Calu3 (cell line): Measurements from ENCODE around the gene TFDP2. TPM values are rescaled to one million over a fixed set of nuclear protein-coding genes. Genes with fewer than 3 reads are reported as not detected.

Experiments used
- BruUV-seq: library from RNA; stranded (reverse); fragments of 400-500 nt; replicated peaks from 2 replicates; lab custom pipeline; 2021; lab: Mats Ljungman, UMichigan
- CTCF ChIA-PET: fragments of 300-600 bp; sonication (Branson Sonifier 250); formaldehyde crosslinking; loops from one replicate; lab custom pipeline; 2022; ENCODE audit warnings: antibody characterized with exemption; lab: Charles Lee
- DNase-seq: peaks from one replicate; pipeline ENCODE4 v3.0.0; 2022
- H3K27ac Mint-ChIP-seq: one replicate; pipeline ENCODE4 v1.8.0; 2022; ENCODE audit warnings: mixed read lengths; ENCODE audit not compliant: unreplicated experiment
- H3K27me3 Mint-ChIP-seq: one replicate; pipeline ENCODE4 v1.8.0; 2022; ENCODE audit warnings: mixed read lengths; ENCODE audit not compliant: unreplicated experiment
- H3K36me3 Mint-ChIP-seq: one replicate; pipeline ENCODE4 v1.8.0; 2022; ENCODE audit warnings: mild to moderate bottlenecking, moderate library complexity, mixed read lengths; ENCODE audit not compliant: insufficient read depth, unreplicated experiment
- H3K4me1 Mint-ChIP-seq: one replicate; pipeline ENCODE4 v1.8.0; 2022; ENCODE audit warnings: mild to moderate bottlenecking, low read depth, mixed read lengths; ENCODE audit not compliant: unreplicated experiment
- H3K4me3 Mint-ChIP-seq: one replicate; pipeline ENCODE4 v1.8.0; 2022; ENCODE audit warnings: mild to moderate bottlenecking, low read depth, moderate library complexity, mixed read lengths; ENCODE audit not compliant: unreplicated experiment
- H3K9me3 Mint-ChIP-seq: one replicate; pipeline ENCODE4 v1.8.0; 2022; ENCODE audit warnings: low read depth, mixed read lengths; ENCODE audit not compliant: unreplicated experiment
- intact Hi-C: fragments of 100-400 bp; cut with micrococcal nuclease; formaldehyde crosslinking; loops from one replicate; pipeline ENCODE4 v1.10.0; 2022; ENCODE audit not compliant: unreplicated experiment
- total RNA-seq: library from RNA; stranded (reverse); gene quantifications from 2 replicates; pipeline ENCODE4 v1.2.3, GENCODE V29; 2022
- TF ChIP-seq, protein P1 (sequence below): fragments of 200-600 bp; IDR thresholded peaks from one replicate; pipeline ENCODE4 v1.8.0; 2022; ENCODE audit warnings: antibody characterized with exemption; ENCODE audit not compliant: unreplicated experiment

TFDP2 gene
- total RNA-seq, 1 experiment from 2014 or later = 54.8 TPM

DNA sequence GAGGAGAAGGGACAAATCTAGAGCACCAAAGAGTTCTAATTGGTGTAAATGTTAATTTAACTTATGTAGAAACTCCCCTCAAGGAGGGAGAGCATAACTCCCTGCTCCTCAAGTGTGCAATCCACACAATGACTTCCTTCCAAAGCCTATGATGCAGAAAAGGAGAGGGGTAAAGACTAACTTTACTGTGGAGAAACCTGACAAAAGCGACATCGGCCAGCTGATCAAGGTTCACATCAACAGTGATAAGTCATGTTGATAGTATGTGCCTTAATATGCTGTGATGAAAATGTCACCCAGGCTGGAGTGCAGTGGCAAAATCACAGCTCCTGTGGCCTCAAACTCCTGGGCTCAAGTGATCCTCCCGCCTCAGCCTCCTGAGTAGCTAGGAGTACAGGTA is 76.5 kb downstream of the TFDP2 start:
- intact Hi-C loops = no loop called here
- TF ChIP-seq, protein P1, sequence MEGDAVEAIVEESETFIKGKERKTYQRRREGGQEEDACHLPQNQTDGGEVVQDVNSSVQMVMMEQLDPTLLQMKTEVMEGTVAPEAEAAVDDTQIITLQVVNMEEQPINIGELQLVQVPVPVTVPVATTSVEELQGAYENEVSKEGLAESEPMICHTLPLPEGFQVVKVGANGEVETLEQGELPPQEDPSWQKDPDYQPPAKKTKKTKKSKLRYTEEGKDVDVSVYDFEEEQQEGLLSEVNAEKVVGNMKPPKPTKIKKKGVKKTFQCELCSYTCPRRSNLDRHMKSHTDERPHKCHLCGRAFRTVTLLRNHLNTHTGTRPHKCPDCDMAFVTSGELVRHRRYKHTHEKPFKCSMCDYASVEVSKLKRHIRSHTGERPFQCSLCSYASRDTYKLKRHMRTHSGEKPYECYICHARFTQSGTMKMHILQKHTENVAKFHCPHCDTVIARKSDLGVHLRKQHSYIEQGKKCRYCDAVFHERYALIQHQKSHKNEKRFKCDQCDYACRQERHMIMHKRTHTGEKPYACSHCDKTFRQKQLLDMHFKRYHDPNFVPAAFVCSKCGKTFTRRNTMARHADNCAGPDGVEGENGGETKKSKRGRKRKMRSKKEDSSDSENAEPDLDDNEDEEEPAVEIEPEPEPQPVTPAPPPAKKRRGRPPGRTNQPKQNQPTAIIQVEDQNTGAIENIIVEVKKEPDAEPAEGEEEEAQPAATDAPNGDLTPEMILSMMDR = no peak
- H3K4me1 Mint-ChIP-seq = no peaks in the 10 kb centered on the region
- DNase-seq = no peak
- H3K36me3 Mint-ChIP-seq = no peaks in the 10 kb centered on the region
- CTCF ChIA-PET = interaction anchor here (0.8 kb wide), 1 partner anchor 15 kb away, joined by 3 read pairs; no protein-coding TSS in a partner anchor
- no peak overlapping the region for H3K27ac Mint-ChIP-seq
- H3K27me3 Mint-ChIP-seq = no peaks in the 10 kb centered on the region
- H3K9me3 Mint-ChIP-seq = no peaks in the 10 kb centered on the region
- no peak overlapping the region for H3K4me3 Mint-ChIP-seq
- no TSS peak for BruUV-seq

DNA sequence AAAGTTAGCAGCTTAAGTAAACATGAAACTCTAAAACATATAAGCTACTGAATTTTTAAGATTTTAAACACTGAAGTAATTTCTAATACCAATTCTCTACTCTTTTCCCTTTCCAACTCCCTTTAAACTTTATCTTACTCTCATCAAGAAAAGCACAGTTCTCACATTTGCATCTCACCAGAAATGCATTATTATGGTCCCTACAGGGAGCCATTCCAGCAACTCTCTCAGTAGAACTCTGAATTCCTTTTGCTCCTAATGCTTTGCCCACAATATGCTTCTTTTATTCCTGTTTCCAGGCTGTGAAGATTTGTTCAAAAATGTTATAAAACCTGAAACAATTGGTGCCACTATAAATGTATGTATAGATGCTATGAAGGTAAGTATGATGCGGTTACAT is 83.4 kb downstream of the TFDP2 start:
- H3K27me3 Mint-ChIP-seq = no peaks in the 10 kb centered on the region
- no TSS peak for BruUV-seq
- H3K4me1 Mint-ChIP-seq = no peaks in the 10 kb centered on the region
- no peaks in the 10 kb centered on the region for H3K36me3 Mint-ChIP-seq
- TF ChIP-seq, protein P1 = no peak
- intact Hi-C loops = no loop called here
- no peak overlapping the region for H3K4me3 Mint-ChIP-seq
- CTCF ChIA-PET = interaction anchor here (0.6 kb wide), 1 partner anchor 82 kb away, joined by 3 read pairs; no protein-coding TSS in a partner anchor
- H3K9me3 Mint-ChIP-seq = no peaks in the 10 kb centered on the region
- no peak overlapping the region for H3K27ac Mint-ChIP-seq
- DNase-seq = no peak

DNA sequence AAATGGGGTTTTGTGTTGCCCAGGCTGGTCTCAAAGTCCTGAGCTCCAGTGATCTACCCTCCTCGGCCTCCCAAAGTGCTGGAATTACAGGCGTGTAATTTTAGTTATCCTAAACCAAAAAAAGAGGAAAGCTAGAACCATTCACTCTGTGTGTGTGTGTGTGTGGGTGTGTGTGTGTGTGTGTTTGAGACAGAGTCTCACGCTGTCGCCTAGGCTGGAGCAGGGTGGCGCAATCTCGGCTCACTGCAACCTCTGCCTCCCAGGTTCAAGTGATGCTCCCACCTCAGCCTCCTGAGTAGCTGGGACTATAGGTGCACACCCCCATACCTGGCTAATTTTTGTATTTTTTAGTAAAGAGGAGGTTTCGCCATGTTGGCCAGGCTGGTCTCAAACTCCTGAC is 84.0 kb downstream of the TFDP2 start:
- no peak overlapping the region for H3K4me3 Mint-ChIP-seq
- no peak overlapping the region for H3K27ac Mint-ChIP-seq
- no TSS peak for BruUV-seq
- no peaks in the 10 kb centered on the region for H3K36me3 Mint-ChIP-seq
- CTCF ChIA-PET = interaction anchor here (0.9 to 1.0 kb wide), 2 partner anchors 10 to 11 kb away, joined by 3 read pairs; no protein-coding TSS in a partner anchor
- DNase-seq = no peak
- H3K9me3 Mint-ChIP-seq = no peaks in the 10 kb centered on the region
- TF ChIP-seq, protein P1 = no peak
- no peaks in the 10 kb centered on the region for H3K4me1 Mint-ChIP-seq
- intact Hi-C loops = no loop called here
- no peaks in the 10 kb centered on the region for H3K27me3 Mint-ChIP-seq

DNA sequence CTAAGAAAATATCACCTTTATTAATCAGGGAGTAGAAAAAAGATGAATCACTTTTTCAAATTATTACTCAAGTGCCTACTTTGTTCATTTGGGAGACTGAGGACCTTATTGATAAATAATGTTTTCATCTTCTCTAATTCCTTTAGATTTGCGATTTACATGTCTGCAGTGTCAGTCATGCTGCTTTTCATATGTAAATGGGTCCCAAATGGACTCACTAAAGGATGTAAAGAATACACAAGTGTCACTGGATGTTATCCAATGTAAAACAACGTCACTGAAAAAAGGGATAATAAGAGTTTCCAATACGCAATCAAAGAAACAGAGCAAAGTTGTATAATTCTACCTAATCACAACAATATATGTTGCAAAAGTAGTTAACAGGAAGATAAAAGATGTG is 84.9 kb downstream of the TFDP2 start:
- Mint-ChIP-seq H3K4me1 (no peaks in the 10 kb centered on the region), H3K36me3 (no peaks in the 10 kb centered on the region), H3K27me3 (no peaks in the 10 kb centered on the region), H3K9me3 (no peaks in the 10 kb centered on the region), H3K4me3 (no peak overlapping the region), H3K27ac (no peak overlapping the region)
- CTCF ChIA-PET = interaction anchor here (1.0 kb wide), 1 partner anchor 12 kb away, joined by 3 read pairs; no protein-coding TSS in a partner anchor
- DNase-seq = no peak
- TF ChIP-seq, protein P1 = no peak
- BruUV-seq = no TSS peak
- intact Hi-C loops = no loop called here
